HepG2 (cell line): Measurements from ENCODE around the gene CADM1. TPM values are rescaled to one million over a fixed set of nuclear protein-coding genes. Genes with fewer than 3 reads are reported as not detected.

Experiments used
- CBFB ChIP-seq: sonication (generic); formaldehyde crosslinking; IDR thresholded peaks from 2 replicates; pipeline ENCODE4 v1.4.0; 2020; ENCODE audit warnings: missing genetic modification reagents
- DNMT3B ChIP-seq: conservative IDR thresholded peaks from 2 replicates; pipeline ENCODE4 v1.6.1; 2016; ENCODE audit warnings: missing biosample characterization, control low read depth
- ELF1 ChIP-seq: sonication (generic); formaldehyde crosslinking; IDR thresholded peaks from 2 replicates; pipeline ENCODE4 v1.4.0; 2020; ENCODE audit warnings: missing genetic modification reagents
- HHEX ChIP-seq: IDR thresholded peaks from 2 replicates; pipeline ENCODE4 v1.6.1; 2016; ENCODE audit warnings: control low read depth
- HOXA3 ChIP-seq: sonication (generic); formaldehyde crosslinking; IDR thresholded peaks from 2 replicates; pipeline ENCODE4 v1.5.0; 2020; ENCODE audit warnings: missing genetic modification reagents
- MBD4 ChIP-seq: IDR thresholded peaks from 2 replicates; pipeline ENCODE4 v1.6.1; 2012; ENCODE audit warnings: low read length, inconsistent platforms, borderline replicate concordance
- RBM22 ChIP-seq: fragments of 200-400 bp; formaldehyde crosslinking; optimal IDR thresholded peaks from 2 replicates; pipeline ENCODE3; 2017; ENCODE audit warnings: mild to moderate bottlenecking, low read length, moderate library complexity
- SALL2 ChIP-seq: sonication (generic); formaldehyde crosslinking; IDR thresholded peaks from 2 replicates; pipeline ENCODE4 v1.8.1; 2023; ENCODE audit warnings: mild to moderate bottlenecking, missing genetic modification reagents, inconsistent platforms
- TRIM24 ChIP-seq: sonication (generic); formaldehyde crosslinking; IDR thresholded peaks from 2 replicates; pipeline ENCODE4 v1.8.0; 2022; ENCODE audit warnings: mild to moderate bottlenecking, missing genetic modification reagents
- ZNF10 ChIP-seq: sonication (generic); formaldehyde crosslinking; IDR thresholded peaks from 2 replicates; pipeline ENCODE4 v1.4.0; 2020; ENCODE audit warnings: mild to moderate bottlenecking, low read depth, missing genetic modification reagents, borderline replicate concordance
- ZNF121 ChIP-seq: sonication (generic); formaldehyde crosslinking; IDR thresholded peaks from 2 replicates; pipeline ENCODE4 v1.5.0; 2020; ENCODE audit warnings: mild to moderate bottlenecking, missing genetic modification reagents
- ZNF292 ChIP-seq: sonication (generic); formaldehyde crosslinking; IDR thresholded peaks from 2 replicates; pipeline ENCODE4 v1.8.1; 2022; ENCODE audit warnings: mild to moderate bottlenecking, low read depth, missing genetic modification reagents, borderline replicate concordance
- ZNF484 ChIP-seq: sonication (generic); formaldehyde crosslinking; IDR thresholded peaks from 2 replicates; pipeline ENCODE4 v1.5.1; 2020; ENCODE audit warnings: mild to moderate bottlenecking, low read depth, missing genetic modification reagents, borderline replicate concordance
- ZNF782 ChIP-seq: sonication (generic); formaldehyde crosslinking; IDR thresholded peaks from 2 replicates; pipeline ENCODE4 v1.4.0; 2020; ENCODE audit warnings: missing genetic modification reagents, mild to moderate bottlenecking, borderline replicate concordance
- polyA plus RNA-seq, 8 experiments: library from polyadenylated mRNA; depleted of rRNA in 3 of 8; stranded (reverse) in 7 of 8; unstranded in 1 of 8; fragments of >200 nt; fragmentation: Illumina TruSeq in 4 of 8; extraction: Trizol in 4 of 8; gene quantifications; 2 replicates each; pipeline versions ENCODE4 v1.2.1 to v1.2.3, GENCODE V29; 2011 to 2016; ENCODE audit warnings: low read depth in 4 of 8, missing spikeins in 1 of 8, mixed read lengths in 1 of 8; ENCODE audit not compliant: insufficient read depth in 1 of 8
- total RNA-seq, 5 experiments: library from RNA; depleted of rRNA; stranded (reverse); fragments of >200 nt; fragmentation: Illumina TruSeq; extraction: Trizol; gene quantifications; 2 replicates each; pipeline ENCODE4 v1.2.3, GENCODE V29; 2016; ENCODE audit warnings: low read depth in 1 of 5
- TF ChIP-seq, protein P1 (sequence below): sonication (generic); formaldehyde crosslinking; IDR thresholded peaks from 2 replicates; pipeline ENCODE4 v1.4.0; 2020; ENCODE audit warnings: mild to moderate bottlenecking, missing genetic modification reagents
- TF ChIP-seq, protein P2 (sequence below): sonication (generic); formaldehyde crosslinking; IDR thresholded peaks from 2 replicates; pipeline ENCODE4 v1.4.0; 2020; ENCODE audit warnings: missing genetic modification reagents
- TF ChIP-seq, protein P3 (sequence below): IDR thresholded peaks from 2 replicates; pipeline ENCODE4 v1.6.1; 2016; ENCODE audit warnings: low read depth, missing genetic modification reagents, missing compliant biosample characterization
- TF ChIP-seq, protein P4 (sequence below): sonication (generic); formaldehyde crosslinking; IDR thresholded peaks from 2 replicates; pipeline ENCODE4 v1.5.0; 2020; ENCODE audit warnings: mild to moderate bottlenecking, missing genetic modification reagents, borderline replicate concordance
- TF ChIP-seq, protein P5 (sequence below): sonication (generic); formaldehyde crosslinking; IDR thresholded peaks from 2 replicates; pipeline ENCODE4 v1.8.0; 2022; ENCODE audit warnings: mild to moderate bottlenecking, missing genetic modification reagents, moderate library complexity

CADM1 gene
- total and polyA plus RNA-seq, 2 of the 13 experiments (the other 11 are each of a cell fraction or from before 2014, with no cell fraction given): 71.3 to 122 TPM

DNA sequence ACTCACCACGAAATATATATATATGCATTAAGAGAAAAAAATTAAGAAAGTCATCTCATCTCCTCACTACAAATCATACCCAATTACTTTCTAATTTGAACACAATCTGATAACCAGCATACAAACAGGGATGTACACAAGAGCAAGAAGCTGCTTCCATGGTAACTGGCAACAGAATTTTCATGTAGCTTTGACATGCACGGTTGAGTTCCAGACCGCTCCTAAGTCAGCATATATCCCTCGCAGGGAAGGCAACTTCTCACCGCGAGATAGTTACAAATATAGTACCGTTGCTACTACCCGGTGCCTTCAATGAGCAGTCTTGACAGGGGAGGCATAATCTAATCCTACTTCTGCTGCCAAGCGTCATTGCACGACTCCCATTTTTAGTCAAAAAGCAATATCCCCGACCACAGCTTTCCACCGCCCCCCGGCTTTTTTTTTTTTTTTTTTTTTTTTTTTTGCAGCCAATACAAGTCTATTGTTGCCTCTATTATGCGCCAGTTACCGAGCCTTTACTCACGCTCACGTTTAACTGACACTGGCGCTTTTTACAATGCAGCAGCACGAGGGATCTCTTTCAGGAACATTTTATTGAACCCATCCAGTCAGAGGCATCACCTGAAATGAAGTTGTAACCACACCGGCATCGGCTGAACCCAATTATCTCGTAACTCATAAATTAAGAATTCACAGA, 2.2 kb downstream of the CADM1 start (continued):
- TF ChIP-seq ZNF484 (CRISPR knock-in tag): no peak
- TF ChIP-seq, protein P1, sequence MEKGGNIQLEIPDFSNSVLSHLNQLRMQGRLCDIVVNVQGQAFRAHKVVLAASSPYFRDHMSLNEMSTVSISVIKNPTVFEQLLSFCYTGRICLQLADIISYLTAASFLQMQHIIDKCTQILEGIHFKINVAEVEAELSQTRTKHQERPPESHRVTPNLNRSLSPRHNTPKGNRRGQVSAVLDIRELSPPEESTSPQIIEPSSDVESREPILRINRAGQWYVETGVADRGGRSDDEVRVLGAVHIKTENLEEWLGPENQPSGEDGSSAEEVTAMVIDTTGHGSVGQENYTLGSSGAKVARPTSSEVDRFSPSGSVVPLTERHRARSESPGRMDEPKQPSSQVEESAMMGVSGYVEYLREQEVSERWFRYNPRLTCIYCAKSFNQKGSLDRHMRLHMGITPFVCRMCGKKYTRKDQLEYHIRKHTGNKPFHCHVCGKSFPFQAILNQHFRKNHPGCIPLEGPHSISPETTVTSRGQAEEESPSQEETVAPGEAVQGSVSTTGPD (CRISPR knock-in tag): no peak
- no peak for TF ChIP-seq ZNF782 (CRISPR knock-in tag)
- no peak for TF ChIP-seq CBFB (CRISPR knock-in tag)
- TF ChIP-seq ZNF121 (CRISPR knock-in tag): no peak
- no peak for TF ChIP-seq MBD4
- no peak for TF ChIP-seq RBM22
- TF ChIP-seq SALL2 (CRISPR knock-in tag): no peak
- TF ChIP-seq DNMT3B (CRISPR knock-in tag): no peak
- TF ChIP-seq, protein P2, sequence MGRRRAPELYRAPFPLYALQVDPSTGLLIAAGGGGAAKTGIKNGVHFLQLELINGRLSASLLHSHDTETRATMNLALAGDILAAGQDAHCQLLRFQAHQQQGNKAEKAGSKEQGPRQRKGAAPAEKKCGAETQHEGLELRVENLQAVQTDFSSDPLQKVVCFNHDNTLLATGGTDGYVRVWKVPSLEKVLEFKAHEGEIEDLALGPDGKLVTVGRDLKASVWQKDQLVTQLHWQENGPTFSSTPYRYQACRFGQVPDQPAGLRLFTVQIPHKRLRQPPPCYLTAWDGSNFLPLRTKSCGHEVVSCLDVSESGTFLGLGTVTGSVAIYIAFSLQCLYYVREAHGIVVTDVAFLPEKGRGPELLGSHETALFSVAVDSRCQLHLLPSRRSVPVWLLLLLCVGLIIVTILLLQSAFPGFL (CRISPR knock-in tag): no peak
- no peak for TF ChIP-seq HHEX
- no peak for TF ChIP-seq TRIM24 (CRISPR knock-in tag)
- TF ChIP-seq, protein P3, sequence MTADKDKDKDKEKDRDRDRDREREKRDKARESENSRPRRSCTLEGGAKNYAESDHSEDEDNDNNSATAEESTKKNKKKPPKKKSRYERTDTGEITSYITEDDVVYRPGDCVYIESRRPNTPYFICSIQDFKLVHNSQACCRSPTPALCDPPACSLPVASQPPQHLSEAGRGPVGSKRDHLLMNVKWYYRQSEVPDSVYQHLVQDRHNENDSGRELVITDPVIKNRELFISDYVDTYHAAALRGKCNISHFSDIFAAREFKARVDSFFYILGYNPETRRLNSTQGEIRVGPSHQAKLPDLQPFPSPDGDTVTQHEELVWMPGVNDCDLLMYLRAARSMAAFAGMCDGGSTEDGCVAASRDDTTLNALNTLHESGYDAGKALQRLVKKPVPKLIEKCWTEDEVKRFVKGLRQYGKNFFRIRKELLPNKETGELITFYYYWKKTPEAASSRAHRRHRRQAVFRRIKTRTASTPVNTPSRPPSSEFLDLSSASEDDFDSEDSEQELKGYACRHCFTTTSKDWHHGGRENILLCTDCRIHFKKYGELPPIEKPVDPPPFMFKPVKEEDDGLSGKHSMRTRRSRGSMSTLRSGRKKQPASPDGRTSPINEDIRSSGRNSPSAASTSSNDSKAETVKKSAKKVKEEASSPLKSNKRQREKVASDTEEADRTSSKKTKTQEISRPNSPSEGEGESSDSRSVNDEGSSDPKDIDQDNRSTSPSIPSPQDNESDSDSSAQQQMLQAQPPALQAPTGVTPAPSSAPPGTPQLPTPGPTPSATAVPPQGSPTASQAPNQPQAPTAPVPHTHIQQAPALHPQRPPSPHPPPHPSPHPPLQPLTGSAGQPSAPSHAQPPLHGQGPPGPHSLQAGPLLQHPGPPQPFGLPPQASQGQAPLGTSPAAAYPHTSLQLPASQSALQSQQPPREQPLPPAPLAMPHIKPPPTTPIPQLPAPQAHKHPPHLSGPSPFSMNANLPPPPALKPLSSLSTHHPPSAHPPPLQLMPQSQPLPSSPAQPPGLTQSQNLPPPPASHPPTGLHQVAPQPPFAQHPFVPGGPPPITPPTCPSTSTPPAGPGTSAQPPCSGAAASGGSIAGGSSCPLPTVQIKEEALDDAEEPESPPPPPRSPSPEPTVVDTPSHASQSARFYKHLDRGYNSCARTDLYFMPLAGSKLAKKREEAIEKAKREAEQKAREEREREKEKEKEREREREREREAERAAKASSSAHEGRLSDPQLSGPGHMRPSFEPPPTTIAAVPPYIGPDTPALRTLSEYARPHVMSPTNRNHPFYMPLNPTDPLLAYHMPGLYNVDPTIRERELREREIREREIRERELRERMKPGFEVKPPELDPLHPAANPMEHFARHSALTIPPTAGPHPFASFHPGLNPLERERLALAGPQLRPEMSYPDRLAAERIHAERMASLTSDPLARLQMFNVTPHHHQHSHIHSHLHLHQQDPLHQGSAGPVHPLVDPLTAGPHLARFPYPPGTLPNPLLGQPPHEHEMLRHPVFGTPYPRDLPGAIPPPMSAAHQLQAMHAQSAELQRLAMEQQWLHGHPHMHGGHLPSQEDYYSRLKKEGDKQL (CRISPR knock-in tag): no peak
- no peak for TF ChIP-seq ZNF292 (CRISPR knock-in tag)
- no peak for TF ChIP-seq HOXA3 (CRISPR knock-in tag)
- TF ChIP-seq, protein P4, sequence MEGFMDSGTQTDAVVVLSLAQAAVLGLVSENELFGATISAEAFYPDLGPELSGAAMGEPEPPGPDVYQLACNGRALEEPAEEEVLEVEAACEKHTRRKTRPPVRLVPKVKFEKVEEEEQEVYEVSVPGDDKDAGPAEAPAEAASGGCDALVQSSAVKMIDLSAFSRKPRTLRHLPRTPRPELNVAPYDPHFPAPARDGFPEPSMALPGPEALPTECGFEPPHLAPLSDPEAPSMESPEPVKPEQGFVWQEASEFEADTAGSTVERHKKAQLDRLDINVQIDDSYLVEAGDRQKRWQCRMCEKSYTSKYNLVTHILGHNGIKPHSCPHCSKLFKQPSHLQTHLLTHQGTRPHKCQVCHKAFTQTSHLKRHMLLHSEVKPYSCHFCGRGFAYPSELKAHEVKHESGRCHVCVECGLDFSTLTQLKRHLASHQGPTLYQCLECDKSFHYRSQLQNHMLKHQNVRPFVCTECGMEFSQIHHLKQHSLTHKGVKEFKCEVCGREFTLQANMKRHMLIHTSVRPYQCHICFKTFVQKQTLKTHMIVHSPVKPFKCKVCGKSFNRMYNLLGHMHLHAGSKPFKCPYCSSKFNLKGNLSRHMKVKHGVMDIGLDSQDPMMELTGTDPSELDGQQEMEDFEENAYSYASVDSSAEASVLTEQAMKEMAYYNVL (CRISPR knock-in tag): no peak
- TF ChIP-seq ELF1: no peak
- TF ChIP-seq, protein P5, sequence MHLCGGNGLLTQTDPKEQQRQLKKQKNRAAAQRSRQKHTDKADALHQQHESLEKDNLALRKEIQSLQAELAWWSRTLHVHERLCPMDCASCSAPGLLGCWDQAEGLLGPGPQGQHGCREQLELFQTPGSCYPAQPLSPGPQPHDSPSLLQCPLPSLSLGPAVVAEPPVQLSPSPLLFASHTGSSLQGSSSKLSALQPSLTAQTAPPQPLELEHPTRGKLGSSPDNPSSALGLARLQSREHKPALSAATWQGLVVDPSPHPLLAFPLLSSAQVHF (CRISPR knock-in tag): no peak
- no peak for TF ChIP-seq ZNF10 (CRISPR knock-in tag)
